ENCODE data around the gene TICAM2.

TICAM2 gene

GRCh38 chr5:115616472-115616871 lies 14.2 kb upstream of the TICAM2 start:
- H3K9me3 ChIP-seq (ENCODE audit: control insufficient read depth in 2 of 2, low read length in 2 of 2): no peaks in the 10 kb centered on the region
- H3K4me1 ChIP-seq (ENCODE audit: control insufficient read depth in 2 of 2, insufficient read depth in 2 of 2, low read length in 2 of 2): no peaks in the 10 kb centered on the region
- H3K27ac ChIP-seq (ENCODE audit: low read depth in 2 of 2, low read length in 2 of 2): no peak overlapping the region
- H3K36me3 ChIP-seq (ENCODE audit: control insufficient read depth in 2 of 2, insufficient read depth in 2 of 2, low read length in 2 of 2): peaks cover 33 to 56% of the 10 kb centered on the region in 2 donors
- no peak overlapping the region for H3K4me3 ChIP-seq (ENCODE audit: low read length in 2 of 2)
- H3K9ac ChIP-seq (ENCODE audit: low read depth in 1 of 2, low read length in 2 of 2): no peak overlapping the region
- no peaks in the 10 kb centered on the region for H3K27me3 ChIP-seq (ENCODE audit: control insufficient read depth in 2 of 2, insufficient read depth in 2 of 2, low read length in 2 of 2)

- no peaks in the 10 kb centered on the region for H3K4me1 ChIP-seq (ENCODE audit: control insufficient read depth in 2 of 2, insufficient read depth in 2 of 2, low read length in 2 of 2)
- no peaks in the 10 kb centered on the region for H3K27me3 ChIP-seq (ENCODE audit: control insufficient read depth in 2 of 2, insufficient read depth in 2 of 2, low read length in 2 of 2)
- peaks cover 14 to 38% of the 10 kb centered on the region in 2 donors for H3K36me3 ChIP-seq (ENCODE audit: control insufficient read depth in 2 of 2, insufficient read depth in 2 of 2, low read length in 2 of 2)
- H3K9ac ChIP-seq (ENCODE audit: low read depth in 1 of 2, low read length in 2 of 2): no peak overlapping the region
- H3K9me3 ChIP-seq (ENCODE audit: control insufficient read depth in 2 of 2, low read length in 2 of 2): no peaks in the 10 kb centered on the region
- H3K27ac ChIP-seq (ENCODE audit: low read depth in 2 of 2, low read length in 2 of 2): no peak overlapping the region
- H3K4me3 ChIP-seq (ENCODE audit: low read length in 2 of 2): no peak overlapping the region
Measured at GRCh38 chr5:115611873-115612272, 9.6 kb upstream of the TICAM2 start.

GRCh38 chr5:115607935-115608334 lies 5.7 kb upstream of the TICAM2 start:
- no peaks in the 10 kb centered on the region for H3K9me3 ChIP-seq (ENCODE audit: control insufficient read depth in 2 of 2, low read length in 2 of 2)
- H3K4me1 ChIP-seq (ENCODE audit: control insufficient read depth in 2 of 2, insufficient read depth in 2 of 2, low read length in 2 of 2): no peaks in the 10 kb centered on the region
- no peaks in the 10 kb centered on the region for H3K27me3 ChIP-seq (ENCODE audit: control insufficient read depth in 2 of 2, insufficient read depth in 2 of 2, low read length in 2 of 2)
- no peak overlapping the region for H3K9ac ChIP-seq (ENCODE audit: low read depth in 1 of 2, low read length in 2 of 2)
- H3K4me3 ChIP-seq (ENCODE audit: low read length in 2 of 2): no peak overlapping the region
- peaks cover 0 to 16% of the 10 kb centered on the region in 2 donors for H3K36me3 ChIP-seq (ENCODE audit: control insufficient read depth in 2 of 2, insufficient read depth in 2 of 2, low read length in 2 of 2)
- no peak overlapping the region for H3K27ac ChIP-seq (ENCODE audit: low read depth in 2 of 2, low read length in 2 of 2)

- Histone ChIP-seq H3K4me3 (ENCODE audit: low read length in 2 of 2) (no peak overlapping the region), H3K27me3 (ENCODE audit: control insufficient read depth in 2 of 2, insufficient read depth in 2 of 2, low read length in 2 of 2) (no peaks in the 10 kb centered on the region), H3K36me3 (ENCODE audit: control insufficient read depth in 2 of 2, insufficient read depth in 2 of 2, low read length in 2 of 2) (peaks cover 0 to 6% of the 10 kb centered on the region in 2 donors), H3K4me1 (ENCODE audit: control insufficient read depth in 2 of 2, insufficient read depth in 2 of 2, low read length in 2 of 2) (peaks cover 2 to 8% of the 10 kb centered on the region in 2 donors), H3K9ac (ENCODE audit: low read depth in 1 of 2, low read length in 2 of 2) (no peak overlapping the region), H3K9me3 (ENCODE audit: control insufficient read depth in 2 of 2, low read length in 2 of 2) (no peaks in the 10 kb centered on the region), H3K27ac (ENCODE audit: low read depth in 2 of 2, low read length in 2 of 2) (no peak overlapping the region)
Measured at GRCh38 chr5:115605436-115605835, 3.2 kb upstream of the TICAM2 start.

- H3K27me3 ChIP-seq (ENCODE audit: control insufficient read depth in 2 of 2, insufficient read depth in 2 of 2, low read length in 2 of 2): no peaks in the 10 kb centered on the region
- peaks cover 0 to 4% of the 10 kb centered on the region in 2 donors for H3K36me3 ChIP-seq (ENCODE audit: control insufficient read depth in 2 of 2, insufficient read depth in 2 of 2, low read length in 2 of 2)
- peak overlapping the region; percentile 83 to 89 for H3K4me3 ChIP-seq (ENCODE audit: low read length in 2 of 2)
- peaks cover 4 to 10% of the 10 kb centered on the region in 2 donors for H3K4me1 ChIP-seq (ENCODE audit: control insufficient read depth in 2 of 2, insufficient read depth in 2 of 2, low read length in 2 of 2)
- H3K9me3 ChIP-seq (ENCODE audit: control insufficient read depth in 2 of 2, low read length in 2 of 2): no peaks in the 10 kb centered on the region
- H3K9ac ChIP-seq (ENCODE audit: low read depth in 1 of 2, low read length in 2 of 2): peak overlapping the region; percentile 56 to 87
- H3K27ac ChIP-seq (ENCODE audit: low read depth in 2 of 2, low read length in 2 of 2): peak overlapping the region; percentile 80 to 86
Measured at GRCh38 chr5:115602591-115603125, 379 bp upstream of the TICAM2 start.

GRCh38 chr5:115600766-115601165 lies 1.5 kb downstream of the TICAM2 start:
- Histone ChIP-seq H3K4me1 (ENCODE audit: control insufficient read depth in 2 of 2, insufficient read depth in 2 of 2, low read length in 2 of 2) (peaks cover 4 to 10% of the 10 kb centered on the region in 2 donors), H3K9me3 (ENCODE audit: control insufficient read depth in 2 of 2, low read length in 2 of 2) (no peaks in the 10 kb centered on the region), H3K36me3 (ENCODE audit: control insufficient read depth in 2 of 2, insufficient read depth in 2 of 2, low read length in 2 of 2) (no peaks in the 10 kb centered on the region), H3K27me3 (ENCODE audit: control insufficient read depth in 2 of 2, insufficient read depth in 2 of 2, low read length in 2 of 2) (no peaks in the 10 kb centered on the region), H3K27ac (ENCODE audit: low read depth in 2 of 2, low read length in 2 of 2) (no peak overlapping the region), H3K9ac (ENCODE audit: low read depth in 1 of 2, low read length in 2 of 2) (no peak overlapping the region), H3K4me3 (ENCODE audit: low read length in 2 of 2) (peak overlapping the region in 1 of 2 donors; percentile 89)

- Histone ChIP-seq H3K27me3 (ENCODE audit: control insufficient read depth in 2 of 2, insufficient read depth in 2 of 2, low read length in 2 of 2) (no peaks in the 10 kb centered on the region), H3K9me3 (ENCODE audit: control insufficient read depth in 2 of 2, low read length in 2 of 2) (no peaks in the 10 kb centered on the region), H3K36me3 (ENCODE audit: control insufficient read depth in 2 of 2, insufficient read depth in 2 of 2, low read length in 2 of 2) (no peaks in the 10 kb centered on the region), H3K27ac (ENCODE audit: low read depth in 2 of 2, low read length in 2 of 2) (no peak overlapping the region), H3K4me3 (ENCODE audit: low read length in 2 of 2) (no peak overlapping the region), H3K4me1 (ENCODE audit: control insufficient read depth in 2 of 2, insufficient read depth in 2 of 2, low read length in 2 of 2) (peaks cover 4 to 10% of the 10 kb centered on the region in 2 donors), H3K9ac (ENCODE audit: low read depth in 1 of 2, low read length in 2 of 2) (no peak overlapping the region)
Measured at GRCh38 chr5:115599924-115600323, 2.4 kb downstream of the TICAM2 start.

- Histone ChIP-seq H3K27ac (ENCODE audit: low read depth in 2 of 2, low read length in 2 of 2) (no peak overlapping the region), H3K4me3 (ENCODE audit: low read length in 2 of 2) (peak overlapping the region in 1 of 2 donors; percentile 29), H3K9ac (ENCODE audit: low read depth in 1 of 2, low read length in 2 of 2) (no peak overlapping the region), H3K27me3 (ENCODE audit: control insufficient read depth in 2 of 2, insufficient read depth in 2 of 2, low read length in 2 of 2) (no peaks in the 10 kb centered on the region), H3K9me3 (ENCODE audit: control insufficient read depth in 2 of 2, low read length in 2 of 2) (no peaks in the 10 kb centered on the region), H3K36me3 (ENCODE audit: control insufficient read depth in 2 of 2, insufficient read depth in 2 of 2, low read length in 2 of 2) (no peaks in the 10 kb centered on the region), H3K4me1 (ENCODE audit: control insufficient read depth in 2 of 2, insufficient read depth in 2 of 2, low read length in 2 of 2) (peaks cover 4 to 10% of the 10 kb centered on the region in 2 donors)
Measured at GRCh38 chr5:115599502-115599901, 2.8 kb downstream of the TICAM2 start.

GRCh38 chr5:115594128-115595047 lies 7.9 kb downstream of the TICAM2 start:
- H3K27me3 ChIP-seq (ENCODE audit: control insufficient read depth in 2 of 2, insufficient read depth in 2 of 2, low read length in 2 of 2): no peaks in the 10 kb centered on the region
- H3K36me3 ChIP-seq (ENCODE audit: control insufficient read depth in 2 of 2, insufficient read depth in 2 of 2, low read length in 2 of 2): no peaks in the 10 kb centered on the region
- no peak overlapping the region for H3K9ac ChIP-seq (ENCODE audit: low read depth in 1 of 2, low read length in 2 of 2)
- no peaks in the 10 kb centered on the region for H3K4me1 ChIP-seq (ENCODE audit: control insufficient read depth in 2 of 2, insufficient read depth in 2 of 2, low read length in 2 of 2)
- no peaks in the 10 kb centered on the region for H3K9me3 ChIP-seq (ENCODE audit: control insufficient read depth in 2 of 2, low read length in 2 of 2)
- no peak overlapping the region for H3K4me3 ChIP-seq (ENCODE audit: low read length in 2 of 2)
- H3K27ac ChIP-seq (ENCODE audit: low read depth in 2 of 2, low read length in 2 of 2): no peak overlapping the region

GRCh38 chr5:115589043-115589442 lies 13.2 kb downstream of the TICAM2 start:
- Histone ChIP-seq H3K4me1 (ENCODE audit: control insufficient read depth in 2 of 2, insufficient read depth in 2 of 2, low read length in 2 of 2) (no peaks in the 10 kb centered on the region), H3K27ac (ENCODE audit: low read depth in 2 of 2, low read length in 2 of 2) (no peak overlapping the region), H3K36me3 (ENCODE audit: control insufficient read depth in 2 of 2, insufficient read depth in 2 of 2, low read length in 2 of 2) (no peaks in the 10 kb centered on the region), H3K9ac (ENCODE audit: low read depth in 1 of 2, low read length in 2 of 2) (no peak overlapping the region), H3K4me3 (ENCODE audit: low read length in 2 of 2) (no peak overlapping the region), H3K9me3 (ENCODE audit: control insufficient read depth in 2 of 2, low read length in 2 of 2) (no peaks in the 10 kb centered on the region), H3K27me3 (ENCODE audit: control insufficient read depth in 2 of 2, insufficient read depth in 2 of 2, low read length in 2 of 2) (no peaks in the 10 kb centered on the region)
